HG03442 (cell line): ENCODE results near the gene OAS2.
"Not testable (repeated sequence)": the region's sequence is repeated elsewhere in the genome, so short reads cannot be mapped to it uniquely, and the experiment has no call there.

Experiments used
- ATAC-seq: cut with Tn5 transposase; IDR thresholded peaks from one replicate; pipeline ENCODE4 v1.9.1; 2021; ENCODE audit warnings: mild to moderate bottlenecking, moderate library complexity; ENCODE audit not compliant: unreplicated experiment

Gene OAS2

DNA sequence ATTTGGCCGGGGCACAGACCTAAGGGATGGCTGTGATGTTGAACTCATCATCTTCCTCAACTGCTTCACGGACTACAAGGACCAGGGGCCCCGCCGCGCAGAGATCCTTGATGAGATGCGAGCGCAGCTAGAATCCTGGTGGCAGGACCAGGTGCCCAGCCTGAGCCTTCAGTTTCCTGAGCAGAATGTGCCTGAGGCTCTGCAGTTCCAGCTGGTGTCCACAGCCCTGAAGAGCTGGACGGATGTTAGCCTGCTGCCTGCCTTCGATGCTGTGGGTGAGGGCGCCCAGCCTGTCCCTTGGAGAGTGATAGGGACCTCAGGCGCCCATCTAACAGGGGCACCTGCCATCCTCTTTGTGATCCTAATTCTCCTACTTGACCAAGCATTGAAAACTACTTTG lies 27.6 kb upstream of the OAS2 start:
- ATAC-seq = no peak

DNA sequence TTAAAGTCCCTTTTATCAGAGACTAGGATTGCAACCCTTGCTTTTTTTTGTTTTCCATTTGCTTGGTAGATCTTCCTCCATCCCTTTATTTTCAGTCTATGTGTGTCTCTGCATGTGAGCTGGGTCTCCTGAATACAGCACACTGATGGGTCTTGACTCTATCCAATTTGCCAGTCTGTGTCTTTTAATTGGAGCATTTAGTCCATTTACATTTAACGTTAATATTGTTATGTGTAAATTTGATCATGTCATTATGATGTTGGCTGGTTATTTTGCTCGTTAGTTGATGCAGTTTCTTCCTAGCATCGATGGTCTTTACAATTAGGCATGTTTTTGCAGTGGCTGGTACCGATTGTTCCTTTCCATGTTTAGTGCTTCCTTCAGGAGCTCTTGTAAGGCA lies 21.2 kb upstream of the OAS2 start:
- ATAC-seq = not testable (repeated sequence)

DNA sequence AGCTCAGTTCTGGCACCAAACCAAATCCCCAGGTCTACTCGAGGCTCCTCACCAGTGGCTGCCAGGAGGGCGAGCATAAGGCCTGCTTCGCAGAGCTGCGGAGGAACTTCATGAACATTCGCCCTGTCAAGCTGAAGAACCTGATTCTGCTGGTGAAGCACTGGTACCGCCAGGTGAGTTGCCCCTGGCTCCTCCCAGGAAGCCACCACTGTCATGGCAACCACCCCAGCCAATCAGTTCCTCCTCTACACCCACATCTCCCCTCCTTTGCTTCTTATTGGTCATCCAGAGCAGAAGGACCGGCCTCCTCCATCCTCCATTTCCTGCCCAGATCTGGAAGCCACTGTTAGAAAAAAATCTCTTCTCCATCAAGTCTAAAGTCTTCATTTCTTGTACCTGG lies 17.2 kb upstream of the OAS2 start:
- ATAC-seq = no peak

DNA sequence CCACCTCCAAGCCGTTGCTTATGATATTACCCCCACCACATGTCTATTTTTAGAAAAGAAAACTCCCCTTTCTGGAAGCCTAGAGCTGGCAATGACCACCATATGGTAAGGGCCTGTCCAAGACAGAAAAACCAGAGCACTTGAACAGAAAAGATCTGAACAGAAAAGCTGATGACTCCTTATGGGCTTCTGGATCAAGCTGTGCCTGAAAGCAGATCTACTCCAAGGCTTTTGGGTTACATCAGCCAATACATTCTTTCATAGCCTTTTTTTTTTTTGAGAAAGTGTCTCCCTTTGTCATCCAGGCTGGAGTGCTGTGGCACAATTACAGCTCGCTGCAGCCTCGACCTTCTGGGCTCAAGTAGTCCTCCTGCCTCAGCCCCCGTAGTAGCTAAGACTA lies 16.8 kb upstream of the OAS2 start:
- no peak for ATAC-seq

DNA sequence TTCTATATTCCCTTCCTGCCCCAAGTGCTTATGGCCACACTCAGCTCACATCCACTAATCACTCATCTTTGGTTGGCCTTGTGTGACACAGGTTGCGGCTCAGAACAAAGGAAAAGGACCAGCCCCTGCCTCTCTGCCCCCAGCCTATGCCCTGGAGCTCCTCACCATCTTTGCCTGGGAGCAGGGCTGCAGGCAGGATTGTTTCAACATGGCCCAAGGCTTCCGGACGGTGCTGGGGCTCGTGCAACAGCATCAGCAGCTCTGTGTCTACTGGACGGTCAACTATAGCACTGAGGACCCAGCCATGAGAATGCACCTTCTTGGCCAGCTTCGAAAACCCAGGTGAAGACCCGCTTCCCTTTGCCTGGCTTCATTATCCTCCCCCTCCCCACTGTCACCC lies 15.8 kb upstream of the OAS2 start:
- ATAC-seq = no peak

DNA sequence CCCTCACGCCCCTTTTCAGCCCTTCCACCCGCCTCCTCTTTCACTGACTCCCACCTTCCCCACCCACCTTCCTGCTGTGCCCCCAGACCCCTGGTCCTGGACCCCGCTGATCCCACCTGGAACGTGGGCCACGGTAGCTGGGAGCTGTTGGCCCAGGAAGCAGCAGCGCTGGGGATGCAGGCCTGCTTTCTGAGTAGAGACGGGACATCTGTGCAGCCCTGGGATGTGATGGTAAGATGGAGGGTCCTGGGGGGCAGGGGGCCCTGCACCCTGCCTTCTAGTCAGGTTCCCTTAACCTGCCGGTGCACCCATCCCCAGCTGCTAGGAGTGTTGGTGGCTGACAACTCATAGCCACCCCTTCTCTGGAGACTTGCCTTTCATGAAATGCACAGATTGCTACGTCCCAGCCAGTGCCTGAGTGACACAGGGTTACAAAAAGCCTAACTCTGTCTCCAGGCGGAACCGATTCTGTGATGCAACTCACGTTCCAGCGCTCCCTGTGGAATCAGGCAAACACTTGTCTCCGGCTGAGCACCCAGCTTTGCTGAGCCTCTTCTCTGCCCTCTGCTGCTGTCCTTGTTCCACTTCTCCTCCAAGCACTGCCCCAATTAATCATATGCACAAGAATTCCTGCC lies 15.0 kb upstream of the OAS2 start:
- no peak for ATAC-seq

DNA sequence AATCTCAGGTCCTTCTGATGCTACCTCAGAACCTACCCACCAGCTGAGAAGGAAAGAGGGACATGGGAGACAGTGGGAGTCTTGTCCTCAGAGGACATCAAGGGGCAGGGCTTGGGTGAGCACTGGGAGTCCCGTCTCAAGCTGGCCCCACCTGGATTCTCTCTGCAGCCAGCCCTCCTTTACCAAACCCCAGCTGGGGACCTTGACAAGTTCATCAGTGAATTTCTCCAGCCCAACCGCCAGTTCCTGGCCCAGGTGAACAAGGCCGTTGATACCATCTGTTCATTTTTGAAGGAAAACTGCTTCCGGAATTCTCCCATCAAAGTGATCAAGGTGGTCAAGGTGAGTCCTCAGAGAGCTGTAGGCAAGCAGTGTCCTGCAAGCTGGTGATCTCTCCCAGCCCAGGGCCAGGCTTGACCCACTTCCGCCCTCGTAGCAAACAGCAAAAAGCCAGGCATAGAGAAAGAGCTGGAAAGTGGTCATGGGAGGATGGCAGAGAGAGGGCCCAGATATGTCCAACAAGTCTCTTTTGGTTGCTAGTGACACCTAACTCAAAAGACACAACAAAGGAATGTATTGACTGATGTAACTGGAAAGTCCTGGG lies 14.2 kb upstream of the OAS2 start:
- no peak for ATAC-seq

DNA sequence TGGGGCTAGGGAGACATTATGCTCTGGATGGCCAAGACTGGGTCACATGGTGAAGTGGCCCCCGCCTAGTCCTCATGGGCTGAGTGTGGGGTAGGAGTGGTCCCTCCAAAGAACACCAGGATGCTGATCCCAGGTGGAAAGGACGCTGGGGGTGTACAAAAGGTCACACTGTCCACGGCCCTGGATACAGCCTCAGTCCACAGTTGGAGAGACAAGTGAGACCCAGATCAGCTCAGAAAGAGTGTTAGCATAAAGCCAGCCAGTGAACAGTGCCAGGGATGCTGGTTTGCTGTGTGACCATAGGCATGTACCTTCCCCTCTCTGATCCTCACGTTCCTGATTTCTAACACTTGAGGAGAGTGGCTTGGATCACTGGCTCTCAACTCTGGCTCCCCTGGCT lies 13.4 kb upstream of the OAS2 start:
- no peak for ATAC-seq

DNA sequence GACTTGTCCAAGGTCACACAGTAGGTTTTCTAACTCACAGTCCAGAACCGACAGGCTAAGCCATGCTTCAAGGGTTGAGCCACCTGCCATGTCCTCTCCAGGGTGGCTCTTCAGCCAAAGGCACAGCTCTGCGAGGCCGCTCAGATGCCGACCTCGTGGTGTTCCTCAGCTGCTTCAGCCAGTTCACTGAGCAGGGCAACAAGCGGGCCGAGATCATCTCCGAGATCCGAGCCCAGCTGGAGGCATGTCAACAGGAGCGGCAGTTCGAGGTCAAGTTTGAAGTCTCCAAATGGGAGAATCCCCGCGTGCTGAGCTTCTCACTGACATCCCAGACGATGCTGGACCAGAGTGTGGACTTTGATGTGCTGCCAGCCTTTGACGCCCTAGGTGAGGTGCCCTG lies 12.7 kb upstream of the OAS2 start:
- no peak for ATAC-seq

DNA sequence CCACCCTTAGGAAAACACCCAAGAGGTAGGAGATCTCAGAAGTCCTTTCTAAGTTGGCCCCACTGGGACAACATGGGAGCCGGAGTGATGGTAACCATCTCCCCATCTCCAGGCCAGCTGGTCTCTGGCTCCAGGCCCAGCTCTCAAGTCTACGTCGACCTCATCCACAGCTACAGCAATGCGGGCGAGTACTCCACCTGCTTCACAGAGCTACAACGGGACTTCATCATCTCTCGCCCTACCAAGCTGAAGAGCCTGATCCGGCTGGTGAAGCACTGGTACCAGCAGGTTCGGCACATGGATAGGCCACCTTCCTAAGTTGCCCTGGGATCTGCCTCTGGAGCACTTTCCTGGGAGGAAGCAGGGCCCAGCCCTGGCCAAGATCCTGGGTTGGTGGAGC lies 11.0 kb upstream of the OAS2 start:
- ATAC-seq = no peak

DNA sequence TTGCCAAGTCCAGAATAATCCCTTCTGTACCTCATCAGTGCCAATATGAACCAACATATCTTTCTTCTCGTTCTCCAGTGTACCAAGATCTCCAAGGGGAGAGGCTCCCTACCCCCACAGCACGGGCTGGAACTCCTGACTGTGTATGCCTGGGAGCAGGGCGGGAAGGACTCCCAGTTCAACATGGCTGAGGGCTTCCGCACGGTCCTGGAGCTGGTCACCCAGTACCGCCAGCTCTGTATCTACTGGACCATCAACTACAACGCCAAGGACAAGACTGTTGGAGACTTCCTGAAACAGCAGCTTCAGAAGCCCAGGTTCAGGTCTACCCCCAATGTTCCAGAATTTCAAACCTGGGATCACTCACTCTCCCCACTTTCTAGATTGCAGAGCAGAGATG lies 10.5 kb upstream of the OAS2 start:
- ATAC-seq = no peak

DNA sequence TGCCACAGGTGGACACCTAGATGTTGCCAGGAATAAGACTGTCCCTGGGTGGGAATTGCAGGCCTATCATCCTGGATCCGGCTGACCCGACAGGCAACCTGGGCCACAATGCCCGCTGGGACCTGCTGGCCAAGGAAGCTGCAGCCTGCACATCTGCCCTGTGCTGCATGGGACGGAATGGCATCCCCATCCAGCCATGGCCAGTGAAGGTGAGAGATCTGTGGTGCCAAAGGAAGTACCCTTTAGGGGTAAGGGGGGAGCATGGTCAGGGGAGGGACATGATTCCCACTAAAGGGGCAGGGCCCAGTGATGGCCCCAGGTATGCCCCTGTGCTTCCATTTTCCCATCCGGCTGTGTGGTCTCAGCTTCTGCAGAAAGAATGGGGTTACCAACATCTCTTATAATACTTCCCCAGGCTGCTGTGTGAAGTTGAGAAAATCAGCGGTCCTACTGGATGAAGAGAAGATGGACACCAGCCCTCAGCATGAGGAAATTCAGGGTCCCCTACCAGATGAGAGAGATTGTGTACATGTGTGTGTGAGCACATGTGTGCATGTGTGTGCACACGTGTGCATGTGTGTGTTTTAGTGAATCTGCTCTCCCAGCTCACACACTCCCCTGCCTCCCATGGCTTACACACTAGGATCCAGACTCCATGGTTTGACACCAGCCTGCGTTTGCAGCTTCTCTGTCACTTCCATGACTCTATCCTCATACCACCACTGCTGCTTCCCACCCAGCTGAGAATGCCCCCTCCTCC lies 8.6 kb upstream of the OAS2 start:
- ATAC-seq = no peak

DNA sequence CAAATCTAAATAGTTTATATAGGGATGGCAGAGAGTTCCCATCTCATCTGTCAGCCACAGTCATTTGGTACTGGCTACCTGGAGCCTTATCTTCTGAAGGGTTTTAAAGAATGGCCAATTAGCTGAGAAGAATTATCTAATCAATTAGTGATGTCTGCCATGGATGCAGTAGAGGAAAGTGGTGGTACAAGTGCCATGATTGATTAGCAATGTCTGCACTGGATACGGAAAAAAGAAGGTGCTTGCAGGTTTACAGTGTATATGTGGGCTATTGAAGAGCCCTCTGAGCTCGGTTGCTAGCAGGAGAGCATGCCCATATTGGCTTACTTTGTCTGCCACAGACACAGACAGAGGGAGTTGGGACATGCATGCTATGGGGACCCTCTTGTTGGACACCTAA lies 7.9 kb upstream of the OAS2 start:
- ATAC-seq = no peak

DNA sequence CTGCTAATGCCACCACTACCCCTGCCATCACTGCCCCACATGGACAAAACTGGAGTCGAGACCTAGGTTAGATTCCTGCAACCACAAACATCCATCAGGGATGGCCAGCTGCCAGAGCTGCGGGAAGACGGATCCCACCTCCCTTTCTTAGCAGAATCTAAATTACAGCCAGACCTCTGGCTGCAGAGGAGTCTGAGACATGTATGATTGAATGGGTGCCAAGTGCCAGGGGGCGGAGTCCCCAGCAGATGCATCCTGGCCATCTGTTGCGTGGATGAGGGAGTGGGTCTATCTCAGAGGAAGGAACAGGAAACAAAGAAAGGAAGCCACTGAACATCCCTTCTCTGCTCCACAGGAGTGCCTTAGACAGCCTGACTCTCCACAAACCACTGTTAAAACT lies 7.1 kb upstream of the OAS2 start:
- no peak for ATAC-seq

DNA sequence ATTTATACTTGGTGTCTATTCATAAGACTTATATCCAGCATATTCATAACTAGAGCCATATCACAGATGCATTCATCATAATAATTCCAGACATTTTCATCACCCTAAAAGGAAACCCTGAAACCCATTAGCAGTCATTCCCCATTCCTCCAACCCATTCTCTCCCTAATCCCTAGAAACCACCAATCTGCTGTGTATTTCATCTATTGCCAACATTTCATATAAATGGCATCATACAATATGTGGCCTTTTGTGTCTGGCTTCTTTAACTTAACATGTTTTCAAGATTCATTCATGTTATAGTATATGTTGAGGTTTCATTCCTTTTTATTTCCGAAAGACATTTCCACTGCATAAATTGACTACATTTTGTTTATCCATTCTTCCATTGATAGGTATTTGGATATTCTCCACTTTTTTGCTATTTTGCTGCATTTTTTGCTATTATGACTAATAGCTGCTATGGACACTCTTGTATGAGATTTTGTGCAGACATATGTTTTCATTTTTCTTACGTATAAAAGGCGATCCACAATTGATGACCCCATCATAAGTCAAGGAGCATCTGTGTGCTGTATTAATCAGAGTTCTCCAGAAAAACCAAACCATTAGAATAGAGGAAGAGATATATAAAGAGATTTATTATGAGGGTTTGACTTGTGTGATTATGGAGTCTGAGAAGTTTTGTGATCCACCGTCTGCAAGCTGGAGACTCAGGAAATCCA lies 5.1 kb upstream of the OAS2 start:
- no peak for ATAC-seq

DNA sequence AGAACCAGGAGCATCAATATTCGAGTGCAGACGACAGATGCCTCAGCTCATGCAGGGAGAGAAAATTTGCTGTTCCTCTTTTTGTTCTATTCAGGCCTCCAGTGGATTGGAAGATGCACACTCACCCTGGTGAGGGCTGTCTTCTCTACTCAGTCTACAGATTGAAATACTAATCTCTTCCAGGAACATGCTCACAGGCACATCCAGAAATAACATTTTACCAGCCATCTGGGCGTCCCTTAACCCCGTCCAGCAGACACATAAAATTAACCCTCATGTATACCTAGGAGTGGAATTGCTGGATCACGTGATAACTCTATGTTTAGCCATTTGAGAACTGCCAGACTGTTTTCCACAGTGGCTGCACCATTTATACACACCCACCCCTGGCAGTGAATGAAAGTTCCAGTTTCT lies 4.5 kb upstream of the OAS2 start:
- ATAC-seq = no peak

DNA sequence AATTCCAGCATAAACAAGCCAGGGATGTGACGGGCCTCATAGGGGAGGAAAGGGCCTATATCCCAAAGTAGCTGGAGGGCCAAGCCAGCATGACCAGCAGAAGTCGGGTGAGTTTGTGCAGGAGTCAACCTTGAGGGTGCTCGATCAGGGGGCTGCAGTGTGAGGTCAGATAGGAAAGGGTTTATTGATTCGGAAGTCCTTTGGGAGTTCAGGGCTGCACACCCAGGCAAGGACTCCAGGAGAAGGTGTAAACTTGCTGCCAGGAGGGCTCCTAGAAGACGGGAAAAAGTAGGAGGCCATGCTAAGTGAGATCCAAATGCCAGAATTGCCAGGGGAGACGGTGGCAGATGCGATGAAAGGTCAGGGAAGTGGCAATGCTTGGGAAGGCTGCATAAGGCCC lies 3.4 kb upstream of the OAS2 start:
- ATAC-seq = no peak

DNA sequence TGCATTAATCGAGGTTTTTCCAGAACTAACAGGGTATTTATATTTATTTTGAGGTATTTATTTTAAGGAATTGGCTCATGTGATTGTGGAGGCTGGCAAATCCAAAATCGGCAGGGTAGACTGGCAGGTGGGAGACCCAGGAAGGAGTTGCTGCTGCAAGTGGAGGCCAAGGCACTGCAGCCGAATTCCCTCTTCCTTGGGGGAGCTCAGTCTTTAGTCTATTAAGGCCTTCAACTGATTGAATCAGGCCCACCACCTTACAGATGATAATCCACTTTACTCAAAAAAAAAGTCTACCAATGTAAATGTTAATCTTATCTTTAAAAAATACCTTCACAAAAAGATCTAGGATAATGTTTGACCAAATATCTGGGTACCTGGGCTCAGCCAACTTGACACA lies 1.2 kb upstream of the OAS2 start:
- no peak for ATAC-seq

DNA sequence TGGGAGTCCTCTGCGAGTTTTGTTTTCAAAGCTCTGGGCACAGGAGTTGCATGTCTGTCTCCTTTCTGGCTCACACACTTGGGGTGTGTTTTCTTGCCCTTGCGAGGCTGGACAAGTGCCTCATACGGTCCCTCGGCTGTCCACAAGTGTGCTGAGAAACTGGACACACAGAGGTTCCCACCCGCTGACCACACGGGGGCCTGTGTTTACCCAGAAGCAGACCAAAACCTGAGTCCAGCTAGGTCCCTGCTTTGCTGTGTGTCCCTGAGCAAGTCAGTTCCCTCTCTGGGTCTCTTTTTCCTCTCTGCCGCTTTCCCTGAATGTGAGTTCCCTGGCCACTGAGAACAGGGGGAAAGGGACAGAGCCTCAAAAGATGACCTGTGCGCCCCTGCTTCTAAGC lies 678 bp upstream of the OAS2 start:
- no peak for ATAC-seq

DNA sequence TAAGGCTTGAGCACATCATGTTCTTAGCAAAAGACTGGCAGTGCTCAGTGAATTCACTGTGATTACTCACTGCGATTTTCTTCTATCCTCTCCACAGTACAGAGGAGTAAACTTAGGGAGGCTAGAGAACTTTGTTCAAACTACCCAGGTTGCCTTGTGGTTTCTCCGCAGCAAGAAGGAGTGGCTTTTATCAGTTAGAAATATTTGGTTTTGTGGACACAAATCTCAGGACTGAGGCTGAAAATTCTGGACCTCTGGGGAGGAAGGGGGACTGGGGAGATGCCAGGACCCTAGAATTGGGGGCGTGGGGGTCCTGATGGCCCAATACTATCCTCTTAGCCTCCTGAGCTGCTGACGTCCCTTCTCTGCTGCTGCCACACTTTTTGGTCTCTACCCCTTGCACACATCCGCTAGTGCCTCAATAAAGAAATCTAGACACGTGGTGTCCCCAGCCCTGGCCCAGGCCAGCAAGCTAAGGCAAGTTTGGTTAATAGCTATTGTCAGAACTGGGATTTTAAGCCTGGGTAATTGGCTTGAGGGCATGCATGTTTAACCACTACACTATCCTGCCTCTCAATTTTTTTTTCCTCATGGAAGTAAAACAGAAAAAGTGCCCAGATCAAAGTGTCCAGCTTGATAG lies 842 bp downstream of the OAS2 start:
- peak; percentile 32 for ATAC-seq

DNA sequence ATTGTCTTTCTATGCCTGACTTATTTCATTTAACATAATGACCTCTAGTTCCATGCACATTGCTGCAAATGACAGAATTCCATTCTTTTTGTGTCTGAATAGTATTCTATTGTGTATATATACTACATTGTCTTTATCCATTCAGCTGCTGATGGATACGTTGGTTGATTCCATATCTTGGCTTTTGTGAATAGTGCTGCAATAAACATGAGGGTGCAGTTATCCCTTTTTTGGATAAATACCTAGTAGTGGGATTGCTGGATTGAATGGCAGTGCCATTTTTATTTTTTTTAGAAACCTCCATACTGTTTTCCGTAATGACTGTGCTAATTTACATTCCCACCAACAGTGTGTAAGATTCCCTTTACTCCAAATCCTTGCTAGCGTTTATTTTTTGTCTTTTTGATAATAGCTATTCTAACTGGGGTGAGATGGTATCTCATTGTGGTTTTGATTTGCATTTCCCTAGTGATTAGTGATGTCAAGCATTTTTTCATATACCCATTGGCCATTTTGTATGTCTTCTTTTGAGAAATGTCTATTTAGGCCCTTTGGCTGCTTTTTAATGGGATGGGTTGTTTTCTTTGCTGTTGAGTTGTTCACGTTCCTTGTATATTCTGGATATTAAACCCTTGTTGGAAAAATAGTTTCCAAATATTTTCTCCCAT lies 2.3 kb downstream of the OAS2 start:
- ATAC-seq = no peak
